Measurements from ENCODE around the gene CANX. TPM values are rescaled to one million over a fixed set of nuclear protein-coding genes. Genes with fewer than 3 reads are reported as not detected.

CANX gene
- total and polyA plus RNA-seq, 2 of the 13 experiments (the other 11 are each of a cell fraction or from before 2014, with no cell fraction given) = 477 to 680 TPM

- TF ChIP-seq TMF1 (CRISPR knock-in tag; IDR thresholded peaks at IDR 0.05; ENCODE audit: low read depth) (no peak), ATF4 (CRISPR knock-in tag; IDR thresholded peaks at IDR 0.05) (no peak), ZMAT5 (CRISPR knock-in tag; IDR thresholded peaks at IDR 0.05; ENCODE audit: borderline replicate concordance, low read depth) (no peak), GATAD1 (CRISPR knock-in tag; IDR thresholded peaks at IDR 0.05) (no peak), ZNF570 (CRISPR knock-in tag; IDR thresholded peaks at IDR 0.05; ENCODE audit: borderline replicate concordance) (no peak), MIXL1 (CRISPR knock-in tag; IDR thresholded peaks at IDR 0.05) (no peak), BHLHE40 (IDR thresholded peaks at IDR 0.05; ENCODE audit: low read length) (no peak), DDIT3 (CRISPR knock-in tag; IDR thresholded peaks at IDR 0.05) (no peak), HOXA3 (CRISPR knock-in tag; IDR thresholded peaks at IDR 0.05) (no peak), ZNF580 (CRISPR knock-in tag; IDR thresholded peaks at IDR 0.05; ENCODE audit: borderline replicate concordance, low read depth) (no peak)
These were observed 25.4 kb downstream of the CANX start (continued) for GRCh38 chr5:179724163-179724562.

- Histone ChIP-seq H3K27ac (ENCODE audit: extremely low read length, insufficient read depth, low read length) (no peak overlapping the region), H3K4me2 (ENCODE audit: low read depth, low read length) (no peak overlapping the region), H3K27me3 (ENCODE audit: control insufficient read depth in 1 of 2, insufficient read depth in 2 of 2, low read length in 2 of 2) (no peaks in the 10 kb centered on the region), H3K4me3 (replicated peaks in 1 of 3; ENCODE audit: insufficient read depth in 1 of 3, low read depth in 2 of 3, low read length in 3 of 3) (no peak overlapping the region), H3K79me2 (ENCODE audit: insufficient read depth, low read length) (peaks cover 2% of the 10 kb centered on the region), H4K20me1 (ENCODE audit: insufficient read depth, low read length) (no peaks in the 10 kb centered on the region; the same call in 1 of the 2 replicates), H3K9ac (ENCODE audit: insufficient read depth, low read depth, low read length) (no peak overlapping the region), H3K36me3 (replicated peaks in 1 of 2; ENCODE audit: control insufficient read depth in 1 of 2, insufficient read depth in 2 of 2, low read length in 2 of 2) (peaks cover 21 to 70% of the 10 kb centered on the region in 2 experiments), H3K4me1 (ENCODE audit: insufficient read depth, low read length) (peaks cover 27% of the 10 kb centered on the region), H2AFZ (ENCODE audit: low read length) (no peak overlapping the region), H3K9me3 (ENCODE audit: low read length) (no peaks in the 10 kb centered on the region)
- in situ Hi-C loops (cut with HindIII; ENCODE audit: extremely low pct_ligation_motif_present, low pct_unique_long_range_greater_than_20kb) (no loop called here), intact Hi-C loops (cut with micrococcal nuclease; ENCODE audit: unreplicated experiment) (no loop called here)
- no peak for FAIRE-seq
- BruUV-seq (replicated peaks) = no TSS peak
- no peak for ATAC-seq
- peak; percentile 84 for TF ChIP-seq RBM22 (optimal IDR thresholded peaks at IDR 0.05; ENCODE audit: low read length)
- TF ChIP-seq TAF1 (CRISPR knock-in tag; IDR thresholded peaks at IDR 0.05) = no peak
- CTCF ChIA-PET (ENCODE audit: low intra/inter-chr PET ratio, low total read pairs) = no interaction called here
- POLR2A ChIA-PET = no interaction called here
- no peak for DNase-seq (ENCODE audit: low spot score)
- WGBS (ENCODE audit: low lambda C conversion rate) = 98% methylated on average over 6 of the region's 6 CpGs
These were observed 28.3 kb downstream of the CANX start for GRCh38 chr5:179727106-179727505.

Measured in HepG2 (cell line).